LNCAP (cell line): Measurements from ENCODE around the gene MYCN.

ENCODE experiments used
- TF ChIP-seq, protein P1 (sequence below): fragments of 450-650 bp; IDR thresholded peaks from 2 replicates; pipeline ENCODE4 v1.5.1; 2017; ENCODE audit warnings: mild to moderate bottlenecking

The MYCN gene

DNA sequence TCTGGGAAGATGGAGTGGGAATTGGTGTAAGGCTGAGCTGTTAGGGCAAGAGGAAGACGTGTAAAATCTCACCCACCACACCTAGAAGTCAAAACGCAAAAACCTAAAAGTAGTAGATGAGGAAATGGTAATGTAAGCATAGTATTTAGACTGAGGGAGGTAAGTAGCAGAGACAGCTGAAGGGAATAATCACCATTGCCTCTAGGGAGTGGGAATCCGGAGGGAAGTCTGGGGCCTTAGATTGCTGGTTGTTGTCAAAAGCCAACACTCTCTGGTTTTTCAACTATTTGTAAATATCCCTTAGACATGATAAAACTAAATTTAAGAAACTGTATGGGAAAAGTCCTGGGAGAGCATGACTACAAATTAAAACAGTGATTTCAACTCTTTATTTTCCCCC lies 28.7 kb upstream of the MYCN start:
- TF ChIP-seq, protein P1, sequence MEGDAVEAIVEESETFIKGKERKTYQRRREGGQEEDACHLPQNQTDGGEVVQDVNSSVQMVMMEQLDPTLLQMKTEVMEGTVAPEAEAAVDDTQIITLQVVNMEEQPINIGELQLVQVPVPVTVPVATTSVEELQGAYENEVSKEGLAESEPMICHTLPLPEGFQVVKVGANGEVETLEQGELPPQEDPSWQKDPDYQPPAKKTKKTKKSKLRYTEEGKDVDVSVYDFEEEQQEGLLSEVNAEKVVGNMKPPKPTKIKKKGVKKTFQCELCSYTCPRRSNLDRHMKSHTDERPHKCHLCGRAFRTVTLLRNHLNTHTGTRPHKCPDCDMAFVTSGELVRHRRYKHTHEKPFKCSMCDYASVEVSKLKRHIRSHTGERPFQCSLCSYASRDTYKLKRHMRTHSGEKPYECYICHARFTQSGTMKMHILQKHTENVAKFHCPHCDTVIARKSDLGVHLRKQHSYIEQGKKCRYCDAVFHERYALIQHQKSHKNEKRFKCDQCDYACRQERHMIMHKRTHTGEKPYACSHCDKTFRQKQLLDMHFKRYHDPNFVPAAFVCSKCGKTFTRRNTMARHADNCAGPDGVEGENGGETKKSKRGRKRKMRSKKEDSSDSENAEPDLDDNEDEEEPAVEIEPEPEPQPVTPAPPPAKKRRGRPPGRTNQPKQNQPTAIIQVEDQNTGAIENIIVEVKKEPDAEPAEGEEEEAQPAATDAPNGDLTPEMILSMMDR = no peak

DNA sequence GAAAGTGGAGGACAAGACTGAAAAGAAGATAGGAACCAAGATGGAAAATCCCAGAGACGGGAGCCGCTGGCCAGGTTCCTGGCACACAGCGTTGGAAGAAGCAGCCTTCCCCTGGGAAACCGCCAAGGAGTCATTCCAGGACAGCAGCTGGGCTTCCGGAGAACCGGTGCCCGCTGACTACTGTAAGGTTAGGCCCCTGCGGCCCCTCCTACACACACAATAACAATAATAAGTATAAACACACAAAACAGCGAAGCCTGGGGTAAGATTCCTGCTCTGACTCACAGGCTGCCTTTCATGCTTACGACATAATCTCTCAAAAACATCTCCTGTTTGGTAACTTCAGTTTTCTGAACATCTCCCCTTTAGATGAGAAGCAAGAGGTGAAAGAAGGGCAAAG lies 28.1 kb upstream of the MYCN start:
- TF ChIP-seq, protein P1 = no peak

DNA sequence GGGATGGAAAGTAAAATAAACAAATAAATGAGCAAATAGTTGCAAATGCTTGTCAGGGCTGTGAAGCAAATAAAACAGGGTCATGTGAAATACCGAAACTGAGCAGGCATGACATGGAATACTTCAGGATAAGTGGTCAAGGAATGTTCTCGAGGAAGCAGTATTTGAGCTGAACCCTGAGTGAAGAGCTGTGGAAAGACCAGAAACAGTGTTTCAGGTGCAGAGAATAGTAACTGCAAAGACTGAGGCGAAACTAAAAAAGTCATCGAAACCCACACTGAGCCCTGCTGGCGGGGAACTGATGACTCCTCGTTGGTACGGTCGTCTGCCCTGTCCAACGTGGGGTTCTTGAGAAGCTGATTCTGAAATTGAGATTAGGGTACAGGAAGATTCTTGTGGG lies 27.2 kb upstream of the MYCN start:
- TF ChIP-seq, protein P1 = no peak

DNA sequence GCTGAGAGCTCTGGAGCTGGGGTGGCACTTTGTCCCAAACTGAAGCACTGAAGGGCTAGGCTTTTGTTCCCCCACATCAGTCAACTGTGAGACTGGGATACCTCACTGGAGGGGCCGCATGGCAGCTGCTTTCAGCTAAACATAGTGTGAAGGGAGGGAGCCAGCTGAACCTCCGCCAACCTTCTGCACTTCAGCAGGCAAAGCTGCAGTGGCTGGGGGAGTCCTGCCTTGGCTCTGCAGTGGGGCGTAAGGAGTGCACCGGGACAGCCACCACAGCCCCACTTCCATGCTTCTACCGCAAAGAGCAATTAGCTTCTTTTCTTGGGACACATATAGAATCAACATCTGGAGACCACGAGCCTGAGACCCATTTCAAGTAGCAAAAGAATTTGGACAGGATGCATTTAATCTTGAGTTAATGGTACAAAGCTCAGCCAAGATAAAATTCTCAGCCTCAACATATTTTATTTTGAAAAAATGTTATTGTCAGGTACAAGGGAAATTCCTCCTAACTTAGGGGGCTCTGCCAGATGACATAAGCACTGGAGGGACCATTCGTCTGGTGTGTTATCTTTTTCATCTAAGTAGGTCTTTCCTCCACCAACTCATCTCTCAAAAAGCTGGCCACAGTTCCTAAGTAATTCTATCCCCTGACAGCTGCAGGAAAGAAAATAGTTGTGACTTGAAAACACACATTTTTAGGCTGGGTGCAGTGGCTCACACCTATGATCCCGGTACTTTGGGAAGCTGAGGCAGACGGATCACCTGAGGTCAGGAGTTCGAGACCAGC lies 25.6 kb upstream of the MYCN start:
- TF ChIP-seq, protein P1 = no peak

DNA sequence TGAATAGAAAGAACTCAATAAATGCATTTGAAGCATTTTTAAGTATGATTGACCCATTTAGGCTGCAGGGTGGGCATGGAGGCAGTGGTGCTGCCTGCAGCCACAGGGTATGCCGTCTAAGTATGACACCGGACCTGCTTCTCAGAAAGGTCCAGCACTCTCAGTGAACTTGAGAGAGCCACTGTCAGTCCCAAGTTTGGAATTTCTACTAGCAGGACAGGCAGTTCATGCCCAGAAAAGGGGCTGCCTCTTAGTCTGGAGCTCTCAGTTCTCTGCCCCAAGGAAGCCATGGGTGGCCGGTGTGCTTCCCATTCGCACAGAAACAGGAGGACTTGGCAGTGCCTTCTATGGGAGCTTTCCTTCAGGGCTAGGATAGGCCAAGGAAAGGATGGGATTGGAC lies 24.0 kb upstream of the MYCN start:
- TF ChIP-seq, protein P1 = no peak

DNA sequence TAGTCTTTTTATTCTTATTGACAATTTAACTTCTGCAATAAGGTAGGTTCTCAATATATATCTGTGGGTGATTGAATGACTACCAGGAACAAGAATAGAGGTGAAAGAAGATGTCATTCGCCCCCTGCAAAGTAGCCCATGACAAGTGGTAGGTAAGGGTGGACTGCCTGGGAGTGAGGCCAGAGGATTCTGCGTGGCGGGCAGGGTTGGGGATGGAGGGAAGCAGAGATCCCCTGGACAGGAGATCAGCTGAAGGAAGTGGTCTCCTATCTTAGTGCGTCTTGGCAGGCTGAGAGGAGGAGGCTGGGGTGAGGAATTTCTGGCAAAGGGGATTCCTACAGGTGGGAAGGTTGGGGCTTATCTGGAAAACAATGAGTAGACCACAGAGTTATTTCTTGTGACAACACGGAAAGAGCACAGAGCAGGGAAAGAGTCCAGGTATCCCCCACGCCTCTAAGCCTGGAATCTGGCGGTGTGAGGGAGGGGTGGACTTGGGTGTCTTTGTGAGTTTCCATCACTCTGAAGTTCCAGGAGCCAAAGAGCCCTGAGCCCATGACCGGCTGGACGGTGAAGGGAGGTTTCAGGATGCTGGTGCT lies 21.5 kb upstream of the MYCN start:
- TF ChIP-seq, protein P1 = no peak

DNA sequence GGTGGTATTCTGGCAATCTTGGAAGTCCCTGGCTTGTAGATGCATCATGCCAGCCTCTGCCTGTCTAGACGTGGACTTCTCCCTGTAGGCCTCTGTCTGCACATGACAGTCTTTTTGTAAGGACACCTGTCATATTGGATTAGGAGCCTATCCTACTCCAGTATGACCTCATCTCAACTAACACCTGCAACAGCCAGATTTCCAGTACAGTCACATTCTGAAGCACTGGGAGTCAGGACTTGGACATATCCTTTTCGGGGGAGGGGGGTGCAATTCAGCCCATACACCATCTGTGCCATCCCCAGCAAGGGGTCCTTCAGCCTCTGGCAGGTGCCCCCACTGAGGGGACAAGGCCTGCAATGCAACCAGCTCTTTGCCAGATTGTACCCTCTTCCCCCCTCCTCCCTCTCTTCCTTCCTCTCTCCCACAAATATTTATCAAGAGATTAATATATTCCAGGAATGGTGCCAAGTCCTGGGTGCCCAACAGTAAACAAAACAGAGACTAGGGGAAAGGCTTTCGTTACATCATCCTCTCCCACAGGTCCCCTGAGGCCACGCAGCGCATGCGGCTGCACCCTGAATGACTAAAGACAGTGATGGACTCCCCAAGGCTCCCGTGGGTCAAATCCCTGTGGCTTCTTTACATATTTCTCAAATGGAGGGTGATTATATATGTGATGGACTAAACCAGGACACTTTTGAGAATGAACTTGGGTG lies 20.5 kb upstream of the MYCN start:
- TF ChIP-seq, protein P1 = no peak
